CD4-positive, CD25-positive, alpha-beta regulatory T cell (primary cell): ENCODE data around the gene SYCP2. TPM values are rescaled to one million over a fixed set of nuclear protein-coding genes. Genes with fewer than 3 reads are reported as not detected.
"Not testable (repeated sequence)": the region's sequence is repeated elsewhere in the genome, so short reads cannot be mapped to it uniquely, and the experiment has no call there.

Experiments
- ATAC-seq, 2 donors: fragments of 150-1000 bp; cut with Tn5 transposase; one replicate each; pipeline ENCODE4 v1.10.0; 2021; ENCODE audit warnings: low read depth in 2 of 2, moderate number of reproducible peaks in 2 of 2, moderate library complexity in 1 of 2
- DNase-seq, 3 donors: peaks; one replicate each; pipeline versions ENCODE4 v3.0.0 to v3.0.0-alpha.2; 2012 to 2022; ENCODE audit warnings: mixed read lengths in 1 of 3
- H3K27ac ChIP-seq: one replicate; pipeline ENCODE4 v1.7.0; 2013; ENCODE audit warnings: mild to moderate bottlenecking, low read length; ENCODE audit not compliant: insufficient read depth, poor library complexity, severe bottlenecking
- H3K27me3 ChIP-seq: one replicate; pipeline ENCODE4 v1.7.0; 2013; ENCODE audit warnings: low read length; ENCODE audit not compliant: control insufficient read depth, insufficient read depth
- H3K36me3 ChIP-seq: one replicate; pipeline ENCODE4 v1.7.0; 2013; ENCODE audit warnings: mild to moderate bottlenecking, low read length, moderate library complexity; ENCODE audit not compliant: control insufficient read depth, insufficient read depth
- H3K4me1 ChIP-seq: 2 replicates; pipeline ENCODE4 v1.7.0; 2013; ENCODE audit warnings: mild to moderate bottlenecking, low read length; ENCODE audit not compliant: insufficient read depth, control insufficient read depth, poor library complexity, severe bottlenecking
- H3K4me3 ChIP-seq: one replicate; pipeline ENCODE4 v1.7.0; 2013; ENCODE audit warnings: low read depth, mild to moderate bottlenecking, low read length, moderate library complexity
- H3K9me3 ChIP-seq, 2 experiments: 1 replicate in 1 of 2; 2 replicates in 1 of 2; pipeline ENCODE4 v1.7.0; 2013; ENCODE audit warnings: low read length in 2 of 2, mild to moderate bottlenecking in 1 of 2, moderate library complexity in 1 of 2; ENCODE audit not compliant: control insufficient read depth in 2 of 2
- H3K27ac Mint-ChIP-seq, 3 donors: one replicate each; pipeline ENCODE4 v1.8.0; 2020 to 2022; ENCODE audit warnings: mild to moderate bottlenecking in 3 of 3, mixed read lengths in 3 of 3, moderate library complexity in 2 of 3
- H3K27me3 Mint-ChIP-seq: one replicate; pipeline ENCODE4 v1.8.0; 2022; ENCODE audit warnings: mild to moderate bottlenecking, mixed read lengths
- H3K36me3 Mint-ChIP-seq: one replicate; pipeline ENCODE4 v1.8.0; 2020; ENCODE audit warnings: mixed read lengths
- H3K4me1 Mint-ChIP-seq, 4 donors: one replicate each; pipeline ENCODE4 v1.8.0; 2020 to 2022; ENCODE audit warnings: mixed read lengths in 4 of 4, mild to moderate bottlenecking in 1 of 4
- H3K4me3 Mint-ChIP-seq, 4 donors: one replicate each; pipeline ENCODE4 v1.8.0; 2020 to 2022; ENCODE audit warnings: mild to moderate bottlenecking in 4 of 4, mixed read lengths in 4 of 4, moderate library complexity in 3 of 4
- H3K9me3 Mint-ChIP-seq, 7 donors: one replicate each; pipeline ENCODE4 v1.8.0; 2020 to 2022; ENCODE audit warnings: mixed read lengths in 7 of 7, mild to moderate bottlenecking in 3 of 7, moderate library complexity in 2 of 7
- polyA plus RNA-seq, 4 donors: library from polyadenylated mRNA; unstranded; fragments of 300-500 nt; fragmentation: Illumina TruSeq; gene quantifications; one replicate each; pipeline ENCODE4 v1.2.3, GENCODE V29; 2021
- total RNA-seq: library from RNA; stranded (reverse); gene quantifications from one replicate; pipeline ENCODE4 v1.2.3, GENCODE V29; 2022

SYCP2 gene
- total and polyA plus RNA-seq, 5 donors from 2014 or later: 0.32 to 9.1 (median 1.2) TPM

DNA sequence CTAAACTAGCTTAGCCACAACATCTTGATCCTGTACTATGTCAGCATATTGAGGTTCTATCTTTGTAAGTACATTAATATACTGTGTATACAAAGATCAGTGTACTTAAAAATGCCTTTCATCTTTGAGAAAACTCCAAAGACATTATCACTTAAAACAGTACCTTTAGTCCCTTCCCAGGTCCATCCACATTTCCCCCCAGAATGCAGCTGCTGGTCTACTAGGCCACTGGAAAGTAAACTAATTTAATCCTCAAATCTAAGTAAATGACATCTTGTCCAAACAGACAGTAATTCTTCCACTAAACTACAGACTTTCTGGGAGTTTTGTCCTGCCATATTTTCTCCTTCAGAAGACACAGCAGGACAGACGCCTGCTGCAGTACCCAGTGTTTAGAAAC is 68.7 kb downstream of the SYCP2 start:
- peaks cover 5% of the 10 kb centered on the region for H3K36me3 Mint-ChIP-seq
- peaks cover 0 to 3% (median 0%) of the 10 kb centered on the region in 7 donors for H3K9me3 Mint-ChIP-seq
- H3K27me3 Mint-ChIP-seq: peaks cover 15% of the 10 kb centered on the region
- H3K4me1 Mint-ChIP-seq: no peaks in the 10 kb centered on the region
- ATAC-seq: no peak
- H3K27ac Mint-ChIP-seq: no peak overlapping the region
- Histone ChIP-seq H3K4me1 (no peaks in the 10 kb centered on the region), H3K36me3 (no peaks in the 10 kb centered on the region), H3K27ac (no peak overlapping the region), H3K27me3 (peaks cover 4% of the 10 kb centered on the region), H3K9me3 (no peaks in the 10 kb centered on the region), H3K4me3 (no peak overlapping the region)
- no peak for DNase-seq
- H3K4me3 Mint-ChIP-seq: no peak overlapping the region

DNA sequence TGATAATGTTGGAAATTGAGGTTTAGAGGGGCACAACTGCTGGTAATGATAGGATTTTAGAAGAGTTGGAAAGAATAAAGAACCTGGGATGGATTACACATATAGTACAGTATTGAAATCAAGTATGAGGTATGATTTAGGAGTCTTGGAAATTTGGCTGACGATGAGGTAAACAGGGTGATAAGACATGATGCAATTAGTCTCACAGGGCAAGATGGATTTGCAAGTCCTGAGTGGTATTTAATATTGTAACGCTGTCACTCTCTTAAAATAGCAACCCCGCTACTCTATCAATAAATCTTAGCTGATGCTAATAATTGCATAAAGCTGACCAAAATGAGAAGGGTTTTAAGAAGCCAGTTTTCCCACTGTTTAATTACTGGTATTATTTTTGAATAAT is 70.4 kb downstream of the SYCP2 start:
- no peaks in the 10 kb centered on the region for H3K36me3 ChIP-seq
- DNase-seq: no peak
- Mint-ChIP-seq H3K36me3 (peaks cover 5% of the 10 kb centered on the region), H3K4me1 (no peaks in the 10 kb centered on the region), H3K27ac (no peak overlapping the region), H3K27me3 (peaks cover 15% of the 10 kb centered on the region), H3K9me3 (peaks cover 0 to 10% (median 0%) of the 10 kb centered on the region in 7 donors), H3K4me3 (no peak overlapping the region)
- no peaks in the 10 kb centered on the region for H3K9me3 ChIP-seq
- peaks cover 4% of the 10 kb centered on the region for H3K27me3 ChIP-seq
- H3K4me1 ChIP-seq: no peaks in the 10 kb centered on the region
- ATAC-seq: no peak
- H3K4me3 ChIP-seq: no peak overlapping the region
- no peak overlapping the region for H3K27ac ChIP-seq

DNA sequence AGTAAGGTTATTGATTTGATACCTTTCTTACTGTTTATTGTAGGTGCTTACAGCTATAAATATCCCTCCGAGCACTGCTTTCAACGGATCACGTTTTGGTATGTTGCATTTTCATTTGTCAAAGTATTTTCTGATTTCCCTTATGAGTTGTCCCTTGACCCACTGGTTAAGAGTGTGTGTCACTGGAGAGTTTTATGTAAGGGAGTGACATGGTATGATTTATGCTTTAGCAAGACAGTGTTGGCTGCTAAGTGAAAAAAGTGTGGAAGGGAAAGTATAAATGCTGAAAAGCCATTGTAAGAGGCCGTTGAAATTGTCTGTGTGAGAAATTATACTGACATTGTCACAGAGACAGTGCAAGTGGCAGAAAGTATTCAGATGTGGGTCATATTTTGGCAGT is 72.0 kb downstream of the SYCP2 start:
- ATAC-seq: no peak
- Histone ChIP-seq H3K27ac (no peak overlapping the region), H3K4me1 (no peaks in the 10 kb centered on the region), H3K36me3 (no peaks in the 10 kb centered on the region), H3K27me3 (peaks cover 4% of the 10 kb centered on the region), H3K4me3 (no peak overlapping the region), H3K9me3 (no peaks in the 10 kb centered on the region)
- H3K4me3 Mint-ChIP-seq: no peak overlapping the region
- H3K27ac Mint-ChIP-seq: peak overlapping the region in 1 of 3 donors; percentile 14
- no peaks in the 10 kb centered on the region for H3K4me1 Mint-ChIP-seq
- peaks cover 0 to 10% (median 3%) of the 10 kb centered on the region in 7 donors for H3K9me3 Mint-ChIP-seq
- H3K36me3 Mint-ChIP-seq: peaks cover 5% of the 10 kb centered on the region
- no peak for DNase-seq
- peaks cover 15% of the 10 kb centered on the region for H3K27me3 Mint-ChIP-seq

DNA sequence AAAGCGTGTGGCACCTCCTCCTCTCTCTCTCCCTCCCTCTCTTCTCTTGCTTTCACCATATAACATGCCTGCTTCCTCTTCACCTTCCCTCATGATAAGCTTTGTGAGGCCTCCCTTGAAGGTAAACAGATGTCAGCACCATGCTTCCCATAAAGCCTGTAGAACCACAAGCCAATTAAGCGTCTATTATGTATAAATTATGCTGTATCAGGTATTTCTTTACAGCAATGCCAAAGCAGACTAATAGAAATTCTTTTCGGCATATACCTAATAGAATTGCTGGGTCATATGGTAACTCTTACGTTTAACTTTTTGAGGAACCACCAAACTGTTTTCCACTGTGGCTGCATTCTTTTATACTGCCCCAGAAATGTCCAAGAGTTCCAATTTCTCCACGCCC is 75.0 kb downstream of the SYCP2 start:
- DNase-seq (no peak), ATAC-seq (no peak)
- Histone ChIP-seq H3K36me3 (no peaks in the 10 kb centered on the region), H3K4me1 (no peaks in the 10 kb centered on the region), H3K4me3 (no peak overlapping the region), H3K27ac (no peak overlapping the region), H3K27me3 (peaks cover 4% of the 10 kb centered on the region), H3K9me3 (no peaks in the 10 kb centered on the region)
- Mint-ChIP-seq H3K27ac (no peak overlapping the region), H3K36me3 (peaks cover 5% of the 10 kb centered on the region), H3K27me3 (peaks cover 15% of the 10 kb centered on the region), H3K4me1 (no peaks in the 10 kb centered on the region), H3K4me3 (no peak overlapping the region), H3K9me3 (peaks cover 0 to 10% (median 3%) of the 10 kb centered on the region in 7 donors)

DNA sequence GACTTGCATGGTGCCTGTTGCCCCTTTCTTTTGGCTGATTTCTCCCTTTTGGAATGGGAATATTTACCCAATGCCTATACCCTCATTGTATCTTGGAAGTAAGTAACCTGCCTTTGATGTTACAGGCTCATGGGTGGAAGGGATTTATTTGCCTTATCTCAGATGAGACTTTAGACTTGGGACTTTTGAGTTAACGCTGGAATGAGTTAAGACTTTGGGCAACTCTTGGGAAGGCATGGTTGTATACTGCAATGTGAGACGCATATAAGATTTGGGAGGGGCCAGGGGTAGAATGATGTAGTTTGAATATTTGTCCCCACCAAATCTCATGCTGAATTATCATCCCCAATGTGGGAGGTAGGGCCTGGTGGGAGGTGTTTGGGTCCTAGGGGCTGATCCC is 75.5 kb downstream of the SYCP2 start:
- Mint-ChIP-seq H3K36me3 (peaks cover 4% of the 10 kb centered on the region), H3K27ac (no peak overlapping the region), H3K9me3 (peaks cover 0 to 10% (median 3%) of the 10 kb centered on the region in 7 donors), H3K4me1 (no peaks in the 10 kb centered on the region), H3K27me3 (peaks cover 15% of the 10 kb centered on the region), H3K4me3 (no peak overlapping the region)
- H3K36me3 ChIP-seq: no peaks in the 10 kb centered on the region
- H3K27ac ChIP-seq: no peak overlapping the region
- DNase-seq (no peak), ATAC-seq (no peak)
- H3K9me3 ChIP-seq: no peaks in the 10 kb centered on the region
- H3K4me3 ChIP-seq: no peak overlapping the region
- peaks cover 4% of the 10 kb centered on the region for H3K27me3 ChIP-seq
- H3K4me1 ChIP-seq: no peaks in the 10 kb centered on the region

DNA sequence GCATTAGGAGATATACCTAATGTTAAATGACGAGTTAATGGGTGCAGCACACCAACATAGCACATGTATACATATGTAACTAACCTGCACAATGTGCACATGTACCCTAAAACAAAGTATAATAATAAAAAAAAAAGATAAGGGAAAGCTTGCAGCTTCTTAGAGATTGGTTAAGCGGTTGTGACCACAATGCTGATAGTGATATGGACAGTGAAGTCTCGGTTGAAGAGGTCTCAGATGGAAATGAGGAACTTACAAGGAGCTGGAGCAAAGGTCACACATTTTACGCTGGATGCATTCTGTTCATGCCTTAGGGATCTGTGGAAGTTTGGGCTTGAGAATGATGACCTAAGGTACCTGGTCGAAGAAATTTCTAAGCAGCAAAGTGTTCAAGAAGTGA is 76.5 kb downstream of the SYCP2 start:
- not testable (repeated sequence) for H3K27me3 ChIP-seq, H3K27me3 Mint-ChIP-seq, H3K4me3 ChIP-seq, H3K4me1 Mint-ChIP-seq, DNase-seq, H3K27ac Mint-ChIP-seq, ATAC-seq, H3K4me3 Mint-ChIP-seq, H3K36me3 Mint-ChIP-seq, H3K27ac ChIP-seq, H3K4me1 ChIP-seq, H3K9me3 ChIP-seq, H3K36me3 ChIP-seq
- peaks cover 0 to 10% (median 3%) of the 10 kb centered on the region in 7 donors for H3K9me3 Mint-ChIP-seq

DNA sequence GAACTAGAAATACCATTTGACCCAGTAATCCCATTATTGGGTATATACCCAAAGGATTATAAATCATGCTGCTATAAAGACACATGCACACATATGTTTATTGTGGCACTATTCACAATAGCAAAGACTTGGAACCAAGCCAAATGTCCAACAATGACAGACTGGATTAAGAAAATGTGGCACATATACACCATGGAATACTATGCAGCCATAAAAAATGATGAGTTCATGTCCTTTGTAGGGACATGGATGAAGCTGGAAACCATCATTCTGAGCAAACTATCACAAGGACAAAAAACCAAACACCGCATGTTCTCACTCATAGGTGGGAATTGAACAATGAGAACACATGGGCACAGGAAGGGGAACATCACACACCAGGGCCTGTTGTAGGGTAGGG is 76.9 kb downstream of the SYCP2 start:
- not testable (repeated sequence) for H3K4me3 ChIP-seq, H3K4me3 Mint-ChIP-seq, H3K27me3 Mint-ChIP-seq, H3K36me3 Mint-ChIP-seq, H3K9me3 ChIP-seq, H3K4me1 Mint-ChIP-seq, H3K27ac ChIP-seq, ATAC-seq, H3K27me3 ChIP-seq, H3K4me1 ChIP-seq, DNase-seq, H3K36me3 ChIP-seq, H3K27ac Mint-ChIP-seq
- peaks cover 0 to 10% (median 3%) of the 10 kb centered on the region in 7 donors for H3K9me3 Mint-ChIP-seq

DNA sequence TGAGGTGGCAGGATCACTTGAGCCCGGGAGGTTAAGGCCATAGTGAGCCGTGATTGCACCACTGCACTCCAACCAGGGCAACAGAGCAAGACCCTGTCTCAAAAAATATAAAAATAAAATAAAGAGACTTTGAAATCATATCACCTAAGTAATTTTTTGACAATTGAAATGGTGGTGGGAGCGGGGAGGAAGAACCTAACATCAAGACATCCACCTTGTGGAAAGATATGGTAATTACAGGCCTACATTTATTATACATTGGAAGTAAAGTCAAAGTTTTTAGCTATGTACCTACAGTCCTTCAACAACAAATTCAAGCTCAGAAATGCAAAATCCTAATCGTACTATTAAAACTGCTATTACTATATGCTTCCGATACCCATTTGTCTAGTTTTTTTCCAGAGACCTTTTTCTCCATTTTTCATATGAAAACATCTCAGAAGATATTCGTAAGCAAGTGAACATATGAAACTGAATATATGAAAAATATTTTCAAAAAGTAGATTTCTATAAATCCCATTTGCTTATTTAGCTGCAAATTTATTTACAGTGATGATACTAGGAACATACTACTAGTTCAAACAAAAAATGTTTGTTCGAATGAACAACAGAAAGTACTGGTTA is 83.3 kb downstream of the SYCP2 start:
- H3K9me3 Mint-ChIP-seq: no peaks in the 10 kb centered on the region

More for the DNA sequence above, 83.3 kb downstream of the SYCP2 start:
- no peaks in the 10 kb centered on the region for H3K36me3 ChIP-seq
- H3K9me3 ChIP-seq: no peaks in the 10 kb centered on the region
- DNase-seq: peak in 2 of 3 donors; percentile 5 to 40
- no peaks in the 10 kb centered on the region for H3K4me1 ChIP-seq
- Mint-ChIP-seq H3K36me3 (no peaks in the 10 kb centered on the region), H3K4me1 (no peaks in the 10 kb centered on the region), H3K27me3 (peaks cover 4% of the 10 kb centered on the region), H3K27ac (no peak overlapping the region), H3K4me3 (no peak overlapping the region)
- H3K27me3 ChIP-seq: no peaks in the 10 kb centered on the region
- no peak overlapping the region for H3K4me3 ChIP-seq
- H3K27ac ChIP-seq: no peak overlapping the region
- no peak for ATAC-seq
